Fibroblast of upper back skin (primary cell): ENCODE results near the gene PCBP3.
"Not testable (repeated sequence)": the region's sequence is repeated elsewhere in the genome, so short reads cannot be mapped to it uniquely, and the experiment has no call there.

Experiments
- DNase-seq: peaks from one replicate; pipeline ENCODE4 v3.0.0-alpha.2; 2013

Gene PCBP3

DNA sequence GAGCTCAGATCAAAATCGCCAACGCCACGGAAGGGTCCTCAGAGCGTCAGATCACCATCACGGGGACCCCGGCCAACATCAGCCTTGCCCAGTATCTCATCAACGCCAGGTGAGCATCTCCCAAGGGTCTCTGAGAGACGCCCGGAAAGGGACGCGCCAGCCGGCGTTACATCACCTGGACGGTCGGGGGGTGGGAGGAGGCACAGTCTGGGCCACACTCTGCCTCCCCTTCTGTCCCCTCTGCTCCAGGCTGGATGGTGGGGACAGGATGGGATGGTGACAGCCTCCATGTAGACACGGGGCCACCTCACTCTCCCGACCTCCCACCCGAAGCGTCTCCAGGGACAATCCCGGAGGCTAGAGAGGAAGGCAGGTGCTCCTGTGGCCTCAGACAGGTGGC lies 296.6 kb downstream of the PCBP3 start:
- DNase-seq, result no peak

- DNase-seq, result no peak
Measured at GRCh38 chr21:45940621-45941337, 297.3 kb downstream of the PCBP3 start.

GRCh38 chr21:45941338-45941710 lies 297.8 kb downstream of the PCBP3 start:
- DNase-seq, result no peak

DNA sequence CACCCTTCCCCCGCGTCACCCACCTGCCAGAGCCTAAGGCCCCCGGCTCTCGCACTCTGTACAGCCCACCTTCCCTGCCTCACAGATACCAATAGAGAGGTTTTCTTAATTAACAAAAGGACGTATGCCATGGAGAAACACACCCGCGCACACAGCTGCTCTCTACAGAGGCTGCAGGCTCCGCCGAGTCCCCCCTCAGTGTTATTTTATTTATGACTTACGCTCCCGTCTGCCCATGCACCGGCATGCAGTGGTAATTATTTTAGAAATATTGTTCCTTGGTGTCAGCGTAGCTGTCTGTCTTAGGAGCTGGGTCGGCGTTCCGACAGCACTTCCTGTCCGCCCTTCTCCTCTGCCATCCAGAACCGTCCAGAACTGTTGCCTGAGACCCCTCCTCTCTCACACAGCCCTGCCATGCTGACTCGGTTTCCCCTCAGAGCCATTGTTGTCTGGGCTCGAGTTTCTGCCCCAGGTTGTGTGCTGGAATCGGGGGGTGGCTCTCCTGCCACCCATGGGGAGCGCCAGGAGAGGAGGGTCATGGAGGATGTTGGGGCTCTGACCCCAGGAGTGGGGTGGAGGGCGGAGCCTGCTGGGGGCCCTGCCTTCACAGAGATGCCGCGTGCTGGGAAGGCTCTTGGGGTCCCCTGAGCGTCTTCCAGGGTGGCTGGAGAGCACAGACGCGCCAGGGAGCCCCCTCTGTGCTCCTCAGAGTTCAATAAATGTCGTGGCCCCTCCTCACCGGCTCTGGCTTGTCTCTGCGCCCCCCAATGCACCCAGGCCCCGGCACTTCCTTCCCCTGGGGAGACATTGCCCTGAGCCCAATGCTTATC lies 298.4 kb downstream of the PCBP3 start:
- DNase-seq, result no peak

DNA sequence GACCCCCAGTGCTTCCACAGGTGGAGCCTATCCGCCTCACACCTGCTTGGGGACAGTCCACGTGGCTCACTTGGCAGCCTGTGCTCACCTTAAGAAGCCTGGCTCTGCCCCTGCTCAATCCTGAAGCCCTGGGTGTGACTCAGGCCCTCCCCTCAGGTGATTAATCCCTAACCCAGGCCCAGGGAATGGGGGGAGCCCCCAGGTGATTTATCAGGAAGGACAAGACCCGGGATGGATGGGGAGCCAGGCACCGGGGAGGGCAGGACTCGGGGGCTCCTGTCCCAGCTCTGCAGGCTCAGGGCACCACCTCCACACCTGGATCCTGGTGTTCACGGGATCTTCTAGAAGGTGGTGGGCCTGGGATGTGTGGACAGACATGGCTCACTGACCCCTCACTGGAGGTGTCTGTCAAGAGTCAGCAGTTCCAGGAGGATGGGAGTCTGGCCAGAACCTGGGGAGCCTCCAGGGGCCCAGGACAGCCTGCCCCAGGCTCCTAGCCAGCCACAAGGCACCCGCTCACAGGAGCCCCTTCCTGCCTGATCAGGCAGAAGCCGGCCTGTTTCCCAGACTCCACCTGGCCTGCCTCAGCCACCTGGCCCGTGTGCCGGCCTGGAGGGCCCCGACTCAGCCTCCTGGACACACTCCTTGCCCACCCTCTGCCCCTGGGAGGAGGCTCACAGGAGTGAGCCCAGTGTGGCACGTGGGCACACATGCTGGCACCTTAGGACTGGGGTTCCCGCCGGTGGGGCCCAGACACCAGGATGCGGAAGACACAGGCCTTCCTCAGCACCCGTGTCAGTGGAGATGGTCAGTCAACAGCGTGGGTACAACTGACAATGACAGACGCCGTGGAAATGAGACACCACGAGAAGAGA lies 299.5 kb downstream of the PCBP3 start:
- no peak for DNase-seq

- DNase-seq, result no peak
Measured at GRCh38 chr21:45943630-45944540, 300.4 kb downstream of the PCBP3 start.

- DNase-seq, result no peak
Measured at GRCh38 chr21:45944601-45945000, 301.1 kb downstream of the PCBP3 start.

DNA sequence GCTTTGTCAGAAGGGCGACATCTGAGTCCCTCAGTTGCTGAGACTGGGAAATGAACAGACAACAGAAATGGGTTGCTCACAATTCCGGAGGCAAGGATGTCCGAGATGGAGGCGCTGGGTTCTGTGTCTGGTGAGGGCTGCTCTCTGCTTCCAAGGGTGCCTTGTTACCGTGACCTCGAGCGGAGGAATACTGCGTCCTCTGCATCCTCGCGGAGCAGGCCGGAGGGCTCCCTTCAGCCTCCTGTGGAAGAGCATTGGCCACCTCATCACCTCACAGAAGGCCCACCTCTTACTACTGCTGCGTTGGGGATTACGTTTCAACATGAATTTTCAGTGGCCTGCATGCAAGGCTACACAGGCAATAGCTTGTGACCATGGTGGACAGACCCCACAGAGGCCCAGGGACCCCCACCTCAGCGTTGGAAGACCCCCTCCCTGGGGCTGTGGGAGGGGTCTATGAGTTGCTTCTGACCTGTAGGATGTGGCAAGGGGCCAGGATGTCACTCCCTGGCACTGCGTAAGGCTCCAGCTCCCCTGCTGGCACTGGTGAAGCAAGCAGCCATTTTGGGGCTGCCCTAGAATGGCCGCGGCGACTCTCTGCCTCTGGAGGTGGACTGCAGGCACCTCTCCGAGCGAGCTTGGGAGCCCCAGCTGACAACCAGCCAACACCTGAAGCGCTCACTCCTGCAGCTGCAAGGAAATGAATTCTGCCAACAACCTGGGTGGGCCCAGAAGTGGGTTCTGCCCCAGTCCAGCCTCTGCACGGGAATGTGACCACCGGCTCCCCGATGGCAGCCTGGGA lies 301.7 kb downstream of the PCBP3 start:
- DNase-seq, result no peak

DNA sequence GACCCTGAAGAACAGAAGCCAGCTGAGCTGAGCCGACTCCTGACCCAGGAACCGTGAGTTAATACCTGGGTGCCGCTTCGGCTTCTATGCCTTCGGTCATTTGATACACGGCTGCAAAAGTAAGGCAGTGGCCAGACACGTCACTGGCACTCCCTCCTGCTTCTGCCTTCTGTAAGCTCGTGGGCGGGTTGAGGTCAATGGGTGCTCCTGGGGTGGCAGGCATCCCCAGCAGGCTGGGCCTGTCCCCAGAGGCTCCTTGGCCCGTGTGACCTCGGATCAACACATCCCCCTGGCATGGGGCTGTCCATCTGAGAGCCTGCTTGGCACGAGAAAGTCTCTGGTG lies 302.3 kb downstream of the PCBP3 start:
- DNase-seq, result no peak

DNA sequence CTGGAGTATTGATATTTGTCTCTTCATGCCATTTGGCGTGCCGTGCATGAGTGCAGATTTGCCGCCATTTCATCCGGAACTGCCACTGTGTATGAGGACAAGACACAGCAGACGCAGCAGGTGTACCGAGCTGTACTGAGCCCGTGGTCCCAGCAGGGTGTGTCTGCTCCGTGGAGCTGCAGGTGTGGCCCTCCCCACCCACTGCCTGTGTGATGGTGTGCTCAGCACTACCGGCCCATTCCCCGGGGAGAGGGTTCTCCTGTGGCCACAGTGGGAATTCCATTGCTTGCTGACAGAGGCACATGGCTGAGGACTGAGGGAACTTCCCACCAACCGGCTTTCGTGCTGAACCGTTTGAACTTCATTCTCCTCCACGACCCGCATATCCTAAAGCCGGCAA lies 303.8 kb downstream of the PCBP3 start:
- DNase-seq, result no peak

- DNase-seq, result no peak
Measured at GRCh38 chr21:45947716-45948255, 304.3 kb downstream of the PCBP3 start.

GRCh38 chr21:45948576-45949141 lies 305.1 kb downstream of the PCBP3 start:
- DNase-seq, result no peak

DNA sequence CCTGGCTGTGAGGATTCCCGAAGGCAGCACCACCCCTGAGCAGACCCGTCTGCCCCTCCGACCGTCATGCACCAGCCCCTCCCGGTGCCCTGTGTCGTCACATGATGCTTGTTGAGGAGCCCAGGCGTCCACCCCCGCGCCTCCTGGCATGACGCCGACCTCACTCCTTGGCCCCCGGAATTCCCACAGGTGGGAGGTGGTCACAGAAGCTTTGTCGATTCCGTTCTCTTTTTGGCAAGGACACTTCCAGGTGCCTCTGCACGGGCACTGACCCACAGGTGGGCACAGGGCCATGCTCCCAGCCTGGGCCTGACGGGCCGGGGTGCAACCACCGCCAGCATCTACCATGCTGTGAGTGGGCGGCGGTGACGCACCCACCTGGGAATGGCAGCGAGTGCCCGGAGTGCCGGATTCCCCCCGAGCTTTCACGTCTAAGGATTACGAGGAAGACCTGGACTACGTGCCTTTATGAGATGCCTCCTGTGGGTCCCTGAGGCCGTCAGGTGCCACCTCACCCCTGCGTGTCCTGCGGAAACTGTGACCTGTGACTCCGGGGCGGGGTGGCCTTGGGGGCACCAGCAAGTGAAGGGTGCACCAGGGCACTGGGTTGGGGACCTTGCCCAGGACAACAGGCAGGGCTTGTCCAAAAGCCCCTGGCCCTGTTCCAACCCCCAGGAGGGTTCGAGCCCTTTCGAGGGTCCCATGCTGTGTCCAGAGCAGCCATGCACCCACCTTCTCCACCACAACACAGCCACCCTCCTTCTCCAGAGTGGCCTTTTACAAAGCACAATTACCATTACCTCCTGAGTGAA lies 306.6 kb downstream of the PCBP3 start:
- no peak for DNase-seq

DNA sequence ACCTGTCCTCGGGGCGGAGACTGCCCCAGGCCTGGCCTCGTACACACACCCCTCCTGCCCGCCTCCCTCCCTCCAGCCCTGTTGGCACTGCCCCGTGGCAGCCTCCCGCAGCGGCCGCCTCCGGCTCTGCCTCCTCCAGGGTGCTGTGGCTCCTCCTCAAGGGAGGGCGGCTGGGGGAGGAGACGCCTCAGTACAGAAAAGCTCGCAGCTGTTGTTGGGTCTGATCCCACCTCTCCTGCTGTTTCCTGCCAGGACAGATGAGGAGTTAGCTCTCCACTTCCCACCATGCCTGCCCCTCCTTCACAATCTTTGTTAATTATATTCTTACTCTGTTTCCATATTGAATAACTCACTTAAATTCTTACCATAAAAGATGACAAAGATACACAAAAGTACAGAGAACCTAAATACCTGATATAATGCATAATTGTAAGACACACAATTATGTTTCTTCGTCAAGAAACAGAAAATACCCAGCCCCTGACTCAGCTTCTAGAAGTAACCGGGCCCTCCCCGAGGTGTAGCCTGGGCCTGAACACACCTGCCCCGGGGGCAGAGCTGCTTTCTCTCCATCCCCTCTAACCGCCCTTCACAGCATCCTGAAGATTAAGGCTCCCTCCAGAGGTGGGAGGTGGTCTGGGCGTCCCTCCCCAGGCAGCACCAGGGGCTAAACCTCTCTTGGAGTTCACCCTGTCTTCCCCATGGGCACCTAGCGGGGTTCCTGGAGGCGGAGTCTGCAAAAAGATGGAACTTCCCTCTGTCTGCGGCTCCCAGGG lies 307.4 kb downstream of the PCBP3 start:
- DNase-seq, result peak; percentile 48

- no peak for DNase-seq
Measured at GRCh38 chr21:45951676-45952075, 308.2 kb downstream of the PCBP3 start.

- not testable (repeated sequence) for DNase-seq
Measured at GRCh38 chr21:45952527-45952926, 309.0 kb downstream of the PCBP3 start.

DNA sequence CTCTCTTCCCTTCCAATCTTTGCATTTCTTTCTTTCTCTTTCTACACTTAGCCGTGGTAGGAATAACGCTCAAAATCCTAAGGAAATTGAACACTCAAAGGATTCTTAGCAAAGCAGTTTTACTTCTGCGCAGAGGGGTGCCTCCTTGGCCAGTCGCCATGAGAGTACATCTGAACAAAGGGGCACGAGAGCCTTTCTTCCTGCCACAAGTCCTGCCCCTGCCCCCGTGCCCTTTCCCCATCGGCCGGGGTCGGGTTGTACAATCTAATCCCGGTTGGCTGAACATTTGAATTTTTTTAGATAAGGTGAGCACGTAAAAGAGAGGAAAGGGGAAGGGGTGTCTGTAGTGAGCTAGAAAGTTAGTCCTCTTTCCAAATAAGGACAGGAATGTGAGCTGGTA lies 309.4 kb downstream of the PCBP3 start:
- no peak for DNase-seq

DNA sequence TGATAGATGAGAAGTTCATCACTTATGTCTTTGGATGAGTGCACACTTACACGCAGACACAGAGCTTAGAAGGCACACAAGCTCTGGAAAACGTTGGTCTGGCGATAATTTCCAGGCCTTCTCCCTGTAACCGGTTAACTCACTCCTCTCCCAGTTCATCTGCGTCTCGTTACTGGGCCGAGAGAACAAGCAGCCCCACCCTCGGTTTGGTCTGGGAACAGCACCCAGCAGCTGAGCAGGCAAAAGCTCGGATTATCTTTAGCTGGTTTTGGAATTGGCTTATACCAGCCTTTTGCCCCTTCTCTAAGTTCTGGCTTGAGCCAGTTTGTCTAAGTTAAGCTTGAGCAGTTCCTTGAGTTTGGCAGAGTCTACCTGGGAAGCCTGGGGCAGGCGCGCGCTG lies 310.7 kb downstream of the PCBP3 start:
- DNase-seq, result peak; percentile 26

GRCh38 chr21:45954921-45955320 lies 311.4 kb downstream of the PCBP3 start:
- no peak for DNase-seq
